ENCODE data around the gene MICAL3. TPM values are rescaled to one million over a fixed set of nuclear protein-coding genes. Genes with fewer than 3 reads are reported as not detected.
"Not testable (repeated sequence)": the region's sequence is repeated elsewhere in the genome, so short reads cannot be mapped to it uniquely, and the experiment has no call there.

Gene MICAL3
- total and polyA plus RNA-seq, 2 experiments from 2014 or later, result 27.3 to 76.9 TPM

- Histone ChIP-seq H3K4me1 (ENCODE audit: low read depth) (peaks cover 5% of the 10 kb centered on the region), H3K27ac (no peak overlapping the region), H3K27me3 (no peaks in the 10 kb centered on the region), H3K4me3 (no peak overlapping the region), H3K9me3 (ENCODE audit: low read depth) (no peaks in the 10 kb centered on the region), H3K36me3 (no peaks in the 10 kb centered on the region)
- DNase-seq (ENCODE audit: low read depth in 1 of 2, low spot score in 1 of 2), result no peak
- TF ChIP-seq CTCF (IDR thresholded peaks at IDR 0.05; ENCODE audit: low read depth, low read length), result no peak
Observed at GRCh38 chr22:17770180-17771077, 253.9 kb downstream of the MICAL3 start.

DNA sequence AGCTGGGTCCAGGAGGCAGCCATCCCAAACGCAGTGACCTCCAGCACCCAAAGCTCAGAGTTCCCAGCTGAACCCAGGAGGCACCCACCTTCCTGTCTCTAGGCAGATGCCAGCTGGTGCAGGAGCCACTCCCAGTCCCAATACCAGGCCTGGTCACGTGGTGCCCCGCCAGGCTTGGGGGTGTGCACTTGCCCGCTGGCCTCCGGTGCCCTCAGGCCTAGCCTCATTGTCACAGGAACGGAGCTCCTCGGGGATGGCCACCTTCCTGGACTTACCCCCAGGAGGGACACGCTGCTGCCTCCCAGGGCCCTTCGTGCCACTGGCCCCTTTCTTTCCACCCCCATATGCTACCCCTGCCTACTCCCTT is 254.7 kb downstream of the MICAL3 start:
- Histone ChIP-seq H3K27me3 (no peaks in the 10 kb centered on the region), H3K9me3 (ENCODE audit: low read depth) (no peaks in the 10 kb centered on the region), H3K27ac (no peak overlapping the region), H3K4me3 (no peak overlapping the region), H3K4me1 (ENCODE audit: low read depth) (peaks cover 5% of the 10 kb centered on the region), H3K36me3 (no peaks in the 10 kb centered on the region)
- DNase-seq (ENCODE audit: low read depth in 1 of 2, low spot score in 1 of 2), result no peak
- TF ChIP-seq CTCF (IDR thresholded peaks at IDR 0.05; ENCODE audit: low read depth, low read length), result no peak

GRCh38 chr22:17769013-17769715 is 255.2 kb downstream of the MICAL3 start:
- peaks cover 5% of the 10 kb centered on the region for H3K4me1 ChIP-seq (ENCODE audit: low read depth)
- H3K4me3 ChIP-seq, result no peak overlapping the region
- H3K36me3 ChIP-seq, result no peaks in the 10 kb centered on the region
- H3K27me3 ChIP-seq, result no peaks in the 10 kb centered on the region
- no peak for DNase-seq (ENCODE audit: low read depth in 1 of 2, low spot score in 1 of 2)
- no peak overlapping the region for H3K27ac ChIP-seq
- H3K9me3 ChIP-seq (ENCODE audit: low read depth), result no peaks in the 10 kb centered on the region
- TF ChIP-seq CTCF (IDR thresholded peaks at IDR 0.05; ENCODE audit: low read depth, low read length), result no peak

- Histone ChIP-seq H3K27ac (no peak overlapping the region), H3K4me3 (no peak overlapping the region), H3K4me1 (ENCODE audit: low read depth) (no peaks in the 10 kb centered on the region), H3K9me3 (ENCODE audit: low read depth) (no peaks in the 10 kb centered on the region), H3K36me3 (no peaks in the 10 kb centered on the region), H3K27me3 (no peaks in the 10 kb centered on the region)
- no peak for TF ChIP-seq CTCF (IDR thresholded peaks at IDR 0.05; ENCODE audit: low read depth, low read length)
- DNase-seq (ENCODE audit: low read depth in 1 of 2, low spot score in 1 of 2), result no peak
Observed at GRCh38 chr22:17767233-17768065, 256.9 kb downstream of the MICAL3 start.

DNA sequence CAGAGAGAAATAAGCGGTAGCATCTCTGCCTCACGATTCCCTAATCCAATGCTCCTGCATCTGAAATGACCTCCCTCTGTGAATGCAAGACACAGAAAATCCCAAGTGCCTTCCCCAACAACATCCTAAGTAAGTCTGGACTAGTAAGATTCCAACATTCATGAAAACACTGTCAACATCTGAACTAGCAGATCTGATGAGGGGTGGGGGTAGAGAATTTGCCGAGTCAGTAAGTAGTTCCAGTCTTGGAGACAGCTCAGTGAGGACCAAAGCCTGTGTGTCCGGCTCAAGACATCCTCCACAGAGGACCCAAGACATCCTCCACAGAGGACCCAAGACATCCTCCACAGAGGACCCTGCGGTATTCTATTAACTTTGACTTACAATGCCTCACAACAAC is 259.5 kb downstream of the MICAL3 start:
- H3K9me3 ChIP-seq (ENCODE audit: low read depth); H3K36me3 ChIP-seq; H3K27ac ChIP-seq; DNase-seq (ENCODE audit: low read depth in 1 of 2, low spot score in 1 of 2); H3K4me1 ChIP-seq (ENCODE audit: low read depth); H3K4me3 ChIP-seq; H3K27me3 ChIP-seq: not testable (repeated sequence)
